ENCODE results near the gene RHO.

- TF ChIP-seq CTCF (IDR thresholded peaks at IDR 0.05) (no peak), POLR2AphosphoS5 (IDR thresholded peaks at IDR 0.05; ENCODE audit: low read depth, low read length) (no peak), SIN3A (IDR thresholded peaks at IDR 0.05; ENCODE audit: borderline replicate concordance, insufficient read depth, low read depth, low read length) (no peak), REST (IDR thresholded peaks at IDR 0.05; ENCODE audit: insufficient read depth in 1 of 2, low read depth in 2 of 2, low read length in 1 of 2) (no peak)
These were observed 35.2 kb upstream of the RHO start for GRCh38 chr3:129493206-129493605.

All from Panc1 (cell line).